PC-3 (cell line): ENCODE measurements around the gene IFI6.
"Not testable (repeated sequence)": the region's sequence is repeated elsewhere in the genome, so short reads cannot be mapped to it uniquely, and the experiment has no call there.

Source experiments
- EZH2 ChIP-seq: fragments of 300-600 bp; sonication (generic); IDR thresholded peaks from one replicate; pipeline ENCODE4 v1.6.1; 2017; ENCODE audit warnings: antibody characterized with exemption, mild to moderate bottlenecking, low read length; ENCODE audit not compliant: unreplicated experiment
- EZH2phosphoT487 ChIP-seq: fragments of 300-600 bp; sonication (generic); IDR thresholded peaks from 2 replicates; pipeline ENCODE4 v1.6.1; 2018; ENCODE audit warnings: mild to moderate bottlenecking, antibody characterized with exemption, low read length, borderline replicate concordance
- TF ChIP-seq, protein P1 (sequence below): fragments of 300-600 bp; sonication (generic); conservative IDR thresholded peaks from 2 replicates; pipeline ENCODE4 v1.5.1; 2017; ENCODE audit warnings: antibody characterized with exemption, low read depth, mild to moderate bottlenecking, low read length

DNA sequence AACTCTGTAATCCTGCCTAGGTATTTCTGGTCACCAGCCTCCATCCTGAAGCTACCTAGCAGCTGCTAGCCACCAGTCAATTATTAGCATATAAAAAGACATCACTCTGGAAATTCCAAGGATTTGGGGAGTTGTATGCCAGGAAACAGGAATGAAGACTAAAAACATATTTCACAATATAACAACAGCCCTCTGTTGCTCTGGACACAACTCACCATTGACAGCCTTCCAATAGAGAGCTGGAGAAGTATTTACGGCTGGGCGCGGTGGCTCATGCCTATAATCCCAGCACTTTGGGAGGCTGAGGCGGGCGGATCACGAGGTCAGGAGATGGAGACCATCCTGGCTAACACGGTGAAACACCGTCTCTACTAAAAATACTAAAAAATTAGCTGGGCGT, 24.8 kb upstream of the IFI6 start:
- TF ChIP-seq, protein P1, sequence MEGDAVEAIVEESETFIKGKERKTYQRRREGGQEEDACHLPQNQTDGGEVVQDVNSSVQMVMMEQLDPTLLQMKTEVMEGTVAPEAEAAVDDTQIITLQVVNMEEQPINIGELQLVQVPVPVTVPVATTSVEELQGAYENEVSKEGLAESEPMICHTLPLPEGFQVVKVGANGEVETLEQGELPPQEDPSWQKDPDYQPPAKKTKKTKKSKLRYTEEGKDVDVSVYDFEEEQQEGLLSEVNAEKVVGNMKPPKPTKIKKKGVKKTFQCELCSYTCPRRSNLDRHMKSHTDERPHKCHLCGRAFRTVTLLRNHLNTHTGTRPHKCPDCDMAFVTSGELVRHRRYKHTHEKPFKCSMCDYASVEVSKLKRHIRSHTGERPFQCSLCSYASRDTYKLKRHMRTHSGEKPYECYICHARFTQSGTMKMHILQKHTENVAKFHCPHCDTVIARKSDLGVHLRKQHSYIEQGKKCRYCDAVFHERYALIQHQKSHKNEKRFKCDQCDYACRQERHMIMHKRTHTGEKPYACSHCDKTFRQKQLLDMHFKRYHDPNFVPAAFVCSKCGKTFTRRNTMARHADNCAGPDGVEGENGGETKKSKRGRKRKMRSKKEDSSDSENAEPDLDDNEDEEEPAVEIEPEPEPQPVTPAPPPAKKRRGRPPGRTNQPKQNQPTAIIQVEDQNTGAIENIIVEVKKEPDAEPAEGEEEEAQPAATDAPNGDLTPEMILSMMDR, result not testable (repeated sequence)
- not testable (repeated sequence) for TF ChIP-seq EZH2, EZH2phosphoT487
